Stimulated activated CD8-positive, alpha-beta memory T cell treated with anti-CD3 and anti-CD28 coated beads, Interleukin-12 subunit alpha, Interleukin-12 subunit beta, amount 100 ng/mL, for 24 hours (primary cell): ENCODE data around the gene TRDN.
"Not testable (repeated sequence)": the region's sequence is repeated elsewhere in the genome, so short reads cannot be mapped to it uniquely, and the experiment has no call there.

ENCODE experiments used
- DNase-seq: peaks from one replicate; pipeline ENCODE4 v3.0.0-alpha.2; 2020; ENCODE audit errors: extremely low read depth

The TRDN gene

GRCh38 chr6:123629258-123629941 lies 7.3 kb downstream of the TRDN start:
- no peak for DNase-seq

GRCh38 chr6:123625696-123626095 lies 11.1 kb downstream of the TRDN start:
- no peak for DNase-seq

GRCh38 chr6:123622780-123623179 lies 14.0 kb downstream of the TRDN start:
- DNase-seq: no peak

GRCh38 chr6:123619156-123619555 lies 17.6 kb downstream of the TRDN start:
- DNase-seq: no peak

- DNase-seq: no peak
Measured at GRCh38 chr6:123616942-123617341, 19.8 kb downstream of the TRDN start.

GRCh38 chr6:123616016-123616415 lies 20.7 kb downstream of the TRDN start:
- DNase-seq: no peak

- no peak for DNase-seq
Measured at GRCh38 chr6:123610779-123611178, 26.0 kb downstream of the TRDN start.

GRCh38 chr6:123604067-123604466 lies 32.7 kb downstream of the TRDN start:
- no peak for DNase-seq

GRCh38 chr6:123598011-123598410 lies 38.7 kb downstream of the TRDN start:
- DNase-seq: no peak

- no peak for DNase-seq
Measured at GRCh38 chr6:123594776-123595175, 42.0 kb downstream of the TRDN start.

- no peak for DNase-seq
Measured at GRCh38 chr6:123592426-123592825, 44.3 kb downstream of the TRDN start.

- no peak for DNase-seq
Measured at GRCh38 chr6:123589973-123590372, 46.8 kb downstream of the TRDN start.

- DNase-seq: no peak
Measured at GRCh38 chr6:123589317-123589716, 47.4 kb downstream of the TRDN start.

- DNase-seq: no peak
Measured at GRCh38 chr6:123588546-123588895, 48.2 kb downstream of the TRDN start.

- no peak for DNase-seq
Measured at GRCh38 chr6:123587838-123588545, 48.8 kb downstream of the TRDN start.

GRCh38 chr6:123587407-123587806 lies 49.3 kb downstream of the TRDN start:
- DNase-seq: not testable (repeated sequence)

- no peak for DNase-seq
Measured at GRCh38 chr6:123580331-123580730, 56.4 kb downstream of the TRDN start.

GRCh38 chr6:123575188-123575587 lies 61.6 kb downstream of the TRDN start:
- no peak for DNase-seq

GRCh38 chr6:123570813-123571684 lies 65.7 kb downstream of the TRDN start:
- no peak for DNase-seq

- DNase-seq: no peak
Measured at GRCh38 chr6:123569575-123569974, 67.2 kb downstream of the TRDN start.

- no peak for DNase-seq
Measured at GRCh38 chr6:123565529-123565928, 71.2 kb downstream of the TRDN start.

GRCh38 chr6:123564361-123564760 lies 72.4 kb downstream of the TRDN start:
- no peak for DNase-seq

- no peak for DNase-seq
Measured at GRCh38 chr6:123562677-123563076, 74.1 kb downstream of the TRDN start.
